ENCODE measurements around the gene TMTC1. TPM values are rescaled to one million over a fixed set of nuclear protein-coding genes. Genes with fewer than 3 reads are reported as not detected.
"Not testable (repeated sequence)": the region's sequence is repeated elsewhere in the genome, so short reads cannot be mapped to it uniquely, and the experiment has no call there.

Gene TMTC1
- total and polyA plus RNA-seq, 2 experiments from 2014 or later, result 4.8 to 24.3 TPM

DNA sequence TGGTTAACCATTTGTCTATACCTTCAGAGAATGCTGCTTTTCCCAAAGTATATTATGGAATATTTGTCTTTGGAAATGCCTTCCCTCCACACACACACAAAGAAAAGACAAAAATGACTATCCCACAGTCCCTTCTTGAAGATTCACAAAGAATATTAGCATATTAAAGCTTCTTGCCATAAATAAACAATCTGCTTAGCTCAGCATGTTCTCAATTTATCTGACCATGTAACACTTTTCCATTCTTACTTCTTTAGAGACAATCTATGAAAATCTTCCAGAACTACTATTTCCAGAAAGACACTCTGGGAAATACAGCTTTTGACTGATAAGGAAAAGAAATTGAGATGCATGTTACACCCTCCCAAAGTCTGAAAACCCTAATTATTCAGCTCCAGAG, 227.4 kb downstream of the TMTC1 start (continued):
- TF ChIP-seq EZH2phosphoT487 (IDR thresholded peaks at IDR 0.05; ENCODE audit: unreplicated experiment), result no peak

DNA sequence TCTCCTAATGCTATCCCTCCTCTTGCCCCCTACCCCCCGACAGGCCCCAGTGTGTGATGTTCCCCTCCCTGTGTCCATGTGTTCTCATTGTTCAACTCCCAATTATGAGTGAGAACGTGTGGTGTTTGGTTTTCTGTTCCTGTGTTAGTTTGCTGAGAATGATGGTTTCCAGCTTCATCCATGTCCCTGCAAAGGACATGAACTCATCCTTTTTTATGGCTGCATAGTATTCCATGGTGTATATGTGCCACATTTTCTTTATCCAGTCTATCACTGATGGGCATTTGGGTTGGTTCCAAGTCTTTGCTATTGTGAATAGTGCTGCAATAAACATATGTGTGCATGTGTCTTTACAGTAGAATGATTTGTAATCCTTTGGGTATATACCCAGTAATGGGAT, 228.3 kb downstream of the TMTC1 start:
- not testable (repeated sequence) for H3K79me2 ChIP-seq (replicated peaks; ENCODE audit: insufficient read depth); H3K27ac ChIP-seq (ENCODE audit: low read depth)

DNA sequence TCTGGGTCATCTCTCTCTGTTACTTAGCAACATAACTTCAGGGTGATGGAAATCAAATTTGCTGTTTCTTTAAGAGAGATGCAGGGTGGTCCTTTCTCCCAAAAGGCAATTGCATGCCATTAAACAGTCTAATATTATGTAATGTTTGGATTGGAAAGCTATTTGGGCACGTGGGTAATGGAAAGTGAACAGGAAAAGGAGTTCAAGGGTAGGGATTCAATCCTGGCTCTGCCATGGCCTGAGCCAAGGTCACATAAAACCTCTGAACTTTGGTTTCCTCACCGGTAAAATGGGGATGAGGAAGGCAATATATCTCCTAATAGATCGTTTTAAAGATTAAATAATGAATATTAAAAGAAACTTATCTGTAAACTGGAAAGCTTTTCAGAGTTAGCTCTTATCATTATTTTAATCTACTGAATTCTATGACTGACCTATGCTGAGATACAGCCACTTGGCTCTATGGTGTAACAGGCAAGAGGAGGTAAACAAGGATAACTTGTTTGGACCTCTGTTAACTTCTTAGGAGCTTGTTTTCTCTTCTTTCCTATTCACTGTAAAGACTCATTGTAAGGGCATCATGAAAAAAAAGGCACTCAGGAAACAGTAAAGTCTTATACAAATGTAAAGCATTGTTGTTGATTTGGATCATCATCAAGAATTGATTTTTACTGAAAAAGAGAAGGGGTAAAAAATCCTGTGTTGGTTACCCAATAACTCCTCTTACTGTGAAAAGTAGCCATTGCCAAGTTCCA, 230.6 kb downstream of the TMTC1 start:
- H3K4me1 Mint-ChIP-seq, result peaks cover 8% of the 10 kb centered on the region; the same call in 2 of the 3 replicates
- H3K36me3 ChIP-seq (ENCODE audit: insufficient read depth), result no peaks in the 10 kb centered on the region
- peak overlapping the region; percentile 47; the same call in 1 of the 2 replicates for H3K27ac ChIP-seq (ENCODE audit: low read depth)
- no peaks in the 10 kb centered on the region for H3K79me2 ChIP-seq (replicated peaks; ENCODE audit: insufficient read depth)
- H3K4me3 ChIP-seq, result no peak overlapping the region
- H3F3A ChIP-seq (replicated peaks; ENCODE audit: low read depth), result no peaks in the 10 kb centered on the region
- H3K27ac Mint-ChIP-seq, result no peak overlapping the region
- ATAC-seq, result no peak
- no peaks in the 10 kb centered on the region for H3K4me1 ChIP-seq (ENCODE audit: insufficient read depth)
- no peaks in the 10 kb centered on the region for H3K27me3 Mint-ChIP-seq (ENCODE audit: insufficient read depth, low read depth, poor library complexity)
- H3K36me3 Mint-ChIP-seq (ENCODE audit: low read depth), result peaks cover 28% of the 10 kb centered on the region
- no peaks in the 10 kb centered on the region for H3K9me3 Mint-ChIP-seq
- H3K27me3 ChIP-seq (ENCODE audit: insufficient read depth), result no peaks in the 10 kb centered on the region
- no peak overlapping the region for H3K4me3 Mint-ChIP-seq
- DNase-seq (ENCODE audit: low spot score), result no peak
- H3K4me2 ChIP-seq, result no peak overlapping the region
- H2AFZ ChIP-seq, result no peak overlapping the region
- no peaks in the 10 kb centered on the region for H3K9me2 ChIP-seq (ENCODE audit: insufficient read depth)
- TF ChIP-seq, protein P1, sequence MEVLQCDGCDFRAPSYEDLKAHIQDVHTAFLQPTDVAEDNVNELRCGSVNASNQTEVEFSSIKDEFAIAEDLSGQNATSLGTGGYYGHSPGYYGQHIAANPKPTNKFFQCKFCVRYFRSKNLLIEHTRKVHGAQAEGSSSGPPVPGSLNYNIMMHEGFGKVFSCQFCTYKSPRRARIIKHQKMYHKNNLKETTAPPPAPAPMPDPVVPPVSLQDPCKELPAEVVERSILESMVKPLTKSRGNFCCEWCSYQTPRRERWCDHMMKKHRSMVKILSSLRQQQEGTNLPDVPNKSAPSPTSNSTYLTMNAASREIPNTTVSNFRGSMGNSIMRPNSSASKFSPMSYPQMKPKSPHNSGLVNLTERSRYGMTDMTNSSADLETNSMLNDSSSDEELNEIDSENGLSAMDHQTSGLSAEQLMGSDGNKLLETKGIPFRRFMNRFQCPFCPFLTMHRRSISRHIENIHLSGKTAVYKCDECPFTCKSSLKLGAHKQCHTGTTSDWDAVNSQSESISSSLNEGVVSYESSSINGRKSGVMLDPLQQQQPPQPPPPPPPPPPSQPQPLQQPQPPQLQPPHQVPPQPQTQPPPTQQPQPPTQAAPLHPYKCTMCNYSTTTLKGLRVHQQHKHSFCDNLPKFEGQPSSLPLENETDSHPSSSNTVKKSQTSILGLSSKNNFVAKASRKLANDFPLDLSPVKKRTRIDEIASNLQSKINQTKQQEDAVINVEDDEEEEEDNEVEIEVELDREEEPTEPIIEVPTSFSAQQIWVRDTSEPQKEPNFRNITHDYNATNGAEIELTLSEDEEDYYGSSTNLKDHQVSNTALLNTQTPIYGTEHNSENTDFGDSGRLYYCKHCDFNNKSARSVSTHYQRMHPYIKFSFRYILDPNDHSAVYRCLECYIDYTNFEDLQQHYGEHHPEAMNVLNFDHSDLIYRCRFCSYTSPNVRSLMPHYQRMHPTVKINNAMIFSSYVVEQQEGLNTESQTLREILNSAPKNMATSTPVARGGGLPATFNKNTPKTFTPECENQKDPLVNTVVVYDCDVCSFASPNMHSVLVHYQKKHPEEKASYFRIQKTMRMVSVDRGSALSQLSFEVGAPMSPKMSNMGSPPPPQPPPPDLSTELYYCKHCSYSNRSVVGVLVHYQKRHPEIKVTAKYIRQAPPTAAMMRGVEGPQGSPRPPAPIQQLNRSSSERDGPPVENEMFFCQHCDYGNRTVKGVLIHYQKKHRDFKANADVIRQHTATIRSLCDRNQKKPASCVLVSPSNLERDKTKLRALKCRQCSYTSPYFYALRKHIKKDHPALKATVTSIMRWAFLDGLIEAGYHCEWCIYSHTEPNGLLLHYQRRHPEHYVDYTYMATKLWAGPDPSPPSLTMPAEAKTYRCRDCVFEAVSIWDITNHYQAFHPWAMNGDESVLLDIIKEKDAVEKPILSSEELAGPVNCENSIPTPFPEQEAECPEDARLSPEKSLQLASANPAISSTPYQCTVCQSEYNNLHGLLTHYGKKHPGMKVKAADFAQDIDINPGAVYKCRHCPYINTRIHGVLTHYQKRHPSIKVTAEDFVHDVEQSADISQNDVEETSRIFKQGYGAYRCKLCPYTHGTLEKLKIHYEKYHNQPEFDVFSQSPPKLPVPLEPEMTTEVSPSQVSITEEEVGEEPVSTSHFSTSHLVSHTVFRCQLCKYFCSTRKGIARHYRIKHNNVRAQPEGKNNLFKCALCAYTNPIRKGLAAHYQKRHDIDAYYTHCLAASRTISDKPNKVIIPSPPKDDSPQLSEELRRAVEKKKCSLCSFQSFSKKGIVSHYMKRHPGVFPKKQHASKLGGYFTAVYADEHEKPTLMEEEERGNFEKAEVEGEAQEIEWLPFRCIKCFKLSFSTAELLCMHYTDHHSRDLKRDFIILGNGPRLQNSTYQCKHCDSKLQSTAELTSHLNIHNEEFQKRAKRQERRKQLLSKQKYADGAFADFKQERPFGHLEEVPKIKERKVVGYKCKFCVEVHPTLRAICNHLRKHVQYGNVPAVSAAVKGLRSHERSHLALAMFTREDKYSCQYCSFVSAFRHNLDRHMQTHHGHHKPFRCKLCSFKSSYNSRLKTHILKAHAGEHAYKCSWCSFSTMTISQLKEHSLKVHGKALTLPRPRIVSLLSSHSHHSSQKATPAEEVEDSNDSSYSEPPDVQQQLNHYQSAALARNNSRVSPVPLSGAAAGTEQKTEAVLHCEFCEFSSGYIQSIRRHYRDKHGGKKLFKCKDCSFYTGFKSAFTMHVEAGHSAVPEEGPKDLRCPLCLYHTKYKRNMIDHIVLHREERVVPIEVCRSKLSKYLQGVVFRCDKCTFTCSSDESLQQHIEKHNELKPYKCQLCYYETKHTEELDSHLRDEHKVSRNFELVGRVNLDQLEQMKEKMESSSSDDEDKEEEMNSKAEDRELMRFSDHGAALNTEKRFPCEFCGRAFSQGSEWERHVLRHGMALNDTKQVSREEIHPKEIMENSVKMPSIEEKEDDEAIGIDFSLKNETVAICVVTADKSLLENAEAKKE (CRISPR knock-in tag; IDR thresholded peaks at IDR 0.05), result no peak
- no peaks in the 10 kb centered on the region for H4K20me1 ChIP-seq (replicated peaks; ENCODE audit: insufficient read depth)

More for the DNA sequence above, 228.3 kb downstream of the TMTC1 start:
- peaks cover 27% of the 10 kb centered on the region; the same call in 2 of the 3 replicates for H3K4me1 Mint-ChIP-seq
- H3K4me3 ChIP-seq; ATAC-seq; H2AFZ ChIP-seq; H3K4me2 ChIP-seq; H4K20me1 ChIP-seq (replicated peaks; ENCODE audit: insufficient read depth); DNase-seq (ENCODE audit: low spot score); H3K27me3 ChIP-seq (ENCODE audit: insufficient read depth); H3K9me3 Mint-ChIP-seq; H3K36me3 ChIP-seq (ENCODE audit: insufficient read depth); H3K27me3 Mint-ChIP-seq (ENCODE audit: insufficient read depth, low read depth, poor library complexity); H3K27ac Mint-ChIP-seq; H3K4me3 Mint-ChIP-seq; H3F3A ChIP-seq (replicated peaks; ENCODE audit: low read depth); H3K9me2 ChIP-seq (ENCODE audit: insufficient read depth): not testable (repeated sequence)
- peaks cover 24% of the 10 kb centered on the region for H3K36me3 Mint-ChIP-seq (ENCODE audit: low read depth)
- H3K4me1 ChIP-seq (ENCODE audit: insufficient read depth), result peaks cover 19% of the 10 kb centered on the region
